HG03571 (cell line): ENCODE data around the gene NUDT4.
"Not testable (repeated sequence)": the region's sequence is repeated elsewhere in the genome, so short reads cannot be mapped to it uniquely, and the experiment has no call there.

Experiments used
- ATAC-seq: cut with Tn5 transposase; IDR thresholded peaks from one replicate; pipeline ENCODE4 v1.9.1; 2021; ENCODE audit not compliant: unreplicated experiment

The NUDT4 gene

DNA sequence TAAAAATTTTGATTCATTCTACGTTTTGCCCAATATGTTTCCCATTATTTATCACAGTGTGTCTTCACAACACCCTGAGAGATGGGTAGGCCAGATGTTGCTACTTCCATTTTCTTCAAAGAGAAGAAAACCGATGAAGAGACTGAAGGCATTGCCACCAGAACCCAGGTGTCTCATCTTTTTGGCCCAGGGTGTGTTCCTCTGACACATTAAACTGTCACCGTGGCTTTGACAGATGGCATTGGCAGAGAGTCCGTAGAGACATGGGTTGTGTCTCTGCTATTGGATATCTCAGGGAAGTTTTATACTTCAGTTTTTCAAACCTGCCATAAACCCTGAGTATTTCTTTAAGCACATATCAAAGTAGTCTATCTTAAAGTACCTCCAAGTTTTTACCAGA, 11.3 kb upstream of the NUDT4 start:
- ATAC-seq: no peak

DNA sequence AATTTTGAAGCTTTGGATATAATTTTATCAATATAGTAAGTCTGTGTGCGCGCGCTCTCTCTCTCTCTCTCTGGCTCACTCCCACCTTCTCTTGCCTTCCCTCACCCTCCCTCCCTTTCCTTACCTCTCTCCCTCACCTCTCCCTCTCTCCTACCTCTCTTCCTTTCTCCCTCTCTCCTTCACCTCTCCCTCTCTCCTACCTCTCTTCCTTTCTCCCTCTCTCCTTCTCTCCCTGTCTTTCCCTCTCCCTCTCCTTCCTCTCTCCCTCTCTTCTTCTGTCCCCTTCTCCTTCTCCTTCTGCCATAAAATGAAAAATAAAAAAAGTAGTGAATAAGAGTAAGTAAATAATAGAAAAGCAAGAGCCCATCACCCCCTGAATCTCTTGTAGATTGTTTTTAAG, 9.0 kb upstream of the NUDT4 start:
- ATAC-seq: no peak

GRCh38 chr12:93369505-93369904, 8.2 kb upstream of the NUDT4 start:
- ATAC-seq: no peak

GRCh38 chr12:93370947-93371346, 6.8 kb upstream of the NUDT4 start:
- ATAC-seq: no peak

DNA sequence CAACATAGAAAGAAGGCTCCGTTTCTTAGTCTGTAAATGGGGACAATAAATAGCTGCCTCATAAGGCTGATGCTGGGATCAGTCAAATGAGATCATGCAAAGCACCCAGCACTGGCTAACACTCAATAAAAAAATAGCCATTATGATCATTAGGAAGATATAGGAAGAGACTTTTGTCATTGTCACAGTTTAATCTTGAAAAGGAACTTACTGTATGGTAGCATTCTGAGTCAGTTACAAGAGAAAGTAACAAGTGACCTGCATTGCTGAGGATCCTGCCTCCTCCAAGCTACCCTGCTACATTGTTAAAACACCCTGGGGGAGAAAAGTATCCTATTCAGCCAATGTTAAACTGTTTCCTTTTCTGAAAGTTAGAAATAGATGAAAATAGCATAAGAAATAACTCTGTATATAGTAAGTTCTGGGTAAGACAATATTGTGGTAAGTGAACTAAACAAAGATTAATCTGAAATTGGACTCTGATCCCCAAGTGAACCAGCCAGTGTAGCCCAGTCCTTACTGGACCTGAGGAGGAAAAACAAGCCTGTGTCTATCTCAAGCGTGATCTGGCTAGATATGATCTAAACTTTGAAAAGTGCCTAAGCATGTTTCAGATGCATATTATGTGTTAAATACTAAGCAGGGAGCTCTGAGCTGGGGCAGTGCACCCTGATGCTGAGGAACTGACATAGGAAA, 3.6 kb upstream of the NUDT4 start:
- no peak for ATAC-seq

DNA sequence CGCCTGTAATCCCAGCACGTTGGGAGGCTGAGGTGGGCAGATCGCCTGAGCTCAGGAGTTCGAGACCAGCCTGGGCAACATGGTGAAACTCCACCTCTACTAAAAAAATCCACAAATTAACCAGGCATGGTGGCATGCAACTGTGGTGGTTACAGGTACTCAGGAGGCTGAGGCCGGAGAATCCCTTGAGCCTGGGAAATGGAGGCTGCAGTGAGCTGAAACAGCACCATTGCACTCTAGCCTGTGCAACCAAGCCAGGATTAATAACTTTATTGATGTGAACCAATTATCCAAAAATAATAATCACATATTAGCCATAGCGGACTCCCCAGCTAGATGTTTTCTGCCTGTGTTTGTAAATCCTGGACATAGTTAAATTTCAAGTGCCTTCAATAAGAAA, 1.8 kb upstream of the NUDT4 start:
- no peak for ATAC-seq

GRCh38 chr12:93376436-93377251, 1.1 kb upstream of the NUDT4 start:
- no peak for ATAC-seq

- peak; percentile 23 for ATAC-seq
Observed at GRCh38 chr12:93378196-93378997, 672 bp downstream of the NUDT4 start.

DNA sequence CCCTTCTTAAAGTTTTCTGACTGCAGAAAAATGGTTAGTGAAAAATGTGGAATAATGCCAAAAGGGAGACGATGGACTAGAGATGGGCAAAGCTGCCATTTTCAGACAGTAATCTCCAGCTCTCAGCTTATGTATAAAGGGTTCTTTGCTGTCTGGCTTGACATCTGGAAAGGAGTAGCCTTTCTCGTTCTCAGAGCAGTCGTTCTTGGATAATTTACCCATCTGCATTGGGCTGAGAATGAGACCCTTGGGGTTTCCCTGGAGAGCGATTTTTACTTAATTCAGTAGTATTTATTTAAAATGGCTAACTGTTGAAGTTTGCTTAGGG, 1.2 kb downstream of the NUDT4 start:
- ATAC-seq: no peak

GRCh38 chr12:93379326-93379980, 1.7 kb downstream of the NUDT4 start:
- ATAC-seq: no peak

- ATAC-seq: no peak
Observed at GRCh38 chr12:93379981-93380361, 2.2 kb downstream of the NUDT4 start.

- ATAC-seq: no peak
Observed at GRCh38 chr12:93380480-93381121, 2.9 kb downstream of the NUDT4 start.

DNA sequence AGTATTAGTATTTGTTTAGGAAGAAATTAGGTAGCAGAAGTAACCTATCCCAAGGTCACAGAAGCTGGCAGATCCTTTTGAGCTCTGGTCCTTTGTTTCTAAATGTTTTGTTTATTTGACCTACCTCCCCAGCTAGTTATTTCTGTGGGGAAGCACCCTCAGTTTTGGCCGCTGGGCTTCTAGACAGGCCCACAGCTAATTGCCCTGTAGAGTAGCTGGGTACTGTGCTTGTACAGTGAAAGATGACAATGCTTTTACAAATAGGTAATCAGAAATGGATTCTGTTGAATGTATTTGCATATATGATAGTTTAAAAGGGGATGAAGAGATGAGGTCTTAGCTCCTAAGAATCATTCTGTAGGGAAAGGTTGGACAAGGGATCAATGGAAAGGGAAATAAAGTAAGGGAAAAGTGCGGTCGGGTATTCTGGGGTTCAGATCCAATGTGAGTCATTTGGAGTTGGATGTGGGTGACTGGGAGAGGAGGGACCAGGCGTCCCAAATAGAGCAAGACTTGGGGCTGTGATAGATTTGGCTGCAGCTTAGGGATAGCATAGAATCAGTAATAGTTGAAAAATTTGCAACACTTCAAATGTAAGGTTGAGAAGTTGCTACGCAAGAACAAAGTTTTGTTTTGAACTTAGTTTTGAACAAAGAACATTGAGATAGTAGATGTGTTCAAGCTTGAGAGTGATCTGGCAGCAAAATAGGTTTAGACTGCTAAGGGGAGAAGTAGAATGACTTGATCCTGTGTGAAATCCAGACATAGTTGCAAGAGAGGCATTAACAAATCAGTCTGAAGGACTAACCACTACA, 3.6 kb downstream of the NUDT4 start:
- no peak for ATAC-seq

DNA sequence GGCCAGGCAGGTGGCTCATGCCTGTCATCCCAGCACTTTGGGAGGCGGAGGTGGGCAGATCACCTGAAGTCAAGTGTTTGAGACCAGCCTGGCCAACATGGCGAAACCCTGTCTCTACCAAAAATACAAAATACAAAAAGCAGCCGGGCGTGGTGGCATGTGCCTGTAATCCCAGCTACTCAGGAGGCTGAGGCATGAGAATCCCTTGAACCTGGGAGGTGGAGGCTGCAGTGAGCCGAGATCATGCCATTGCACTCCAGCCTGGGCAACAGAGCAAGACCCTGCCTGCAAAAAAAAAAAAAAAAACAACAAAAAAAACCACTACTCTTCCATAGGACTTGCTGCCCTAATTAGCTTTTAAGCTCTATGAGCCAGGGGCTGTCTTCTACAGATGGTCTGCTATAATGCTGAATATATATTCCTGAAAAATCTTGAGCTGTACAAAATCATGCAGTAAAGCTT, 4.3 kb downstream of the NUDT4 start:
- ATAC-seq: not testable (repeated sequence)

GRCh38 chr12:93387780-93388179, 10.1 kb downstream of the NUDT4 start:
- ATAC-seq: no peak

- ATAC-seq: no peak
Observed at GRCh38 chr12:93390031-93390430, 12.3 kb downstream of the NUDT4 start.

DNA sequence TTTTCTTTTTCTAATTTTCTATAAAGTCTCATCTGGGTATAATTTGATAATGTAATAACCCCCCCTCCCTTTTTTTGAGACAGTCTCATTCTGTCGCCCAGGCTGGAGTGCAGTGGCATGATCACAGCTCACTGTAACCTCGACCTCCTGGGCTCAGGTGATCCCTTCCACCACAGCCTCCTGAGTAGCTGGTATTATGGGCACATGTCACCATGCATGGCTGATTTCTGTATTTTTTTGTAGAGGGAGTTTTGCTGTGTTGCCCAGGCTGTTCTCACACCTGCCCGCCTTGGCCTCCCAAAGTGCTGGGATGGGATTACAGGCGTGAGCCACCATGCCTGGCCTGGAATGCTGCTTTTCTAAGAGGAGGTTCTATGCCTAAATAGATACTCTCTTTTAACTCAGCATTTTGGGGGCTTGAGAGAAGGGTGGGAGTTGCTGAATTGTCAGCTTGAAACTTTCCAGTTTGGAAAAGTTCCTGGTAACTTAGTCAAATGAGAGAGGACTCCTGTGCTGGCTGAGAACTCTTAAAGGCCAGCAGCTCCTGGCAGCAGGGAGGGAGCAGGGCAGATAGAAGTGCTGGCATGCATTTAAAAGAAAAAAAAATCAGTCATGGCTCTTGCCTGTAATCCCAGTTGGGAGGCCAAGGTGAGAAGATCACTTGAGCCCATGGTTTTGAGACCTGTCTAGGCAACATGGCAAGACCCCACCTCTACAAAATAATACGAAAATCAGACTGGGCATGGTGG, 13.0 kb downstream of the NUDT4 start:
- ATAC-seq: no peak

DNA sequence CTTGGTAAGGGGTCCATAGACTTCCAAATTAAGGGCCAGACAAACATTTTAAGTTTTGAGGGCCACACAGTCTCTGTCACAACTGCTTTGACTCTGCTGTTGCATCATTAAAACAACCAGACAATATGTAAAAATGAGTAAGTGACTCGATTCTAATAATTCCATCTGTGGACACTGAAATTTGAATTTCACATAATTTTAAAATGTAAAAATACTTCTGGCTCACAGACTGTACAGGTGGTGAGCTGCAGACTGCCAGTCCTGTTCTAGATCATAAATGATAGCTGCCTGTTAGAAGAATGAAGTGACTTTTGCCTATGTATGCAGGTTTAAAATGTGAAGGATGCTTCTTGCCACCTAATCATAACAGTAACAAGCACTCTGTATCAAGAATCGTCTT, 15.7 kb downstream of the NUDT4 start:
- no peak for ATAC-seq

- ATAC-seq: no peak
Observed at GRCh38 chr12:93397412-93397811, 19.7 kb downstream of the NUDT4 start.
